GM21825 (cell line): Measurements from ENCODE around the gene MAPK8IP3.

ENCODE experiments used
- ATAC-seq: cut with Tn5 transposase; IDR thresholded peaks from one replicate; pipeline ENCODE4 v1.9.1; 2021; ENCODE audit warnings: mild to moderate bottlenecking, moderate library complexity; ENCODE audit not compliant: unreplicated experiment

Gene MAPK8IP3

DNA sequence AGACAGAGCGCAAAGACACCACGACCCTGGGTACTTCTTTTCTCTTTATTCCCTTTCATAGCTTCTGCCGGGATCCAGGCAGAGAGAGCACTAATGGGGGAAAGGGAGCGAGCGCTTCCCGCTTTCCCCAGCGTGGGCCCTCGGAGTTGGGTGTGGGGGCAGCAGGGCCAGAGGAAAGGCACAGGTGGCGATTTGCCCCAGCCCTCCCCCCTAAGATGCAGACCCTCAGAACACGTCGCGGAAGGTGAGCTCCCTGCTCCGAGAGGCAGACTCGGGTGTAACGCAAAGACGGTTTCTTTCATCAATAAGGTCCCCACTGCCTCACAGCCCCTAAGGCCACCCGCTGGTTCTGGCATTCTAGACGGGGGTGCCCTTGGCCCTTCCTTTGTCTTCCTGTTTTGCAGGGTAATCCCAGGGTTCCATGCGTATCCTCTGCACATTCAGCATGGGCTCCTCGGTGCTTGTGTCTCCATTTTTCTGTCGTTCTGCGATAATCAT is 65.9 kb downstream of the MAPK8IP3 start:
- ATAC-seq, result no peak

DNA sequence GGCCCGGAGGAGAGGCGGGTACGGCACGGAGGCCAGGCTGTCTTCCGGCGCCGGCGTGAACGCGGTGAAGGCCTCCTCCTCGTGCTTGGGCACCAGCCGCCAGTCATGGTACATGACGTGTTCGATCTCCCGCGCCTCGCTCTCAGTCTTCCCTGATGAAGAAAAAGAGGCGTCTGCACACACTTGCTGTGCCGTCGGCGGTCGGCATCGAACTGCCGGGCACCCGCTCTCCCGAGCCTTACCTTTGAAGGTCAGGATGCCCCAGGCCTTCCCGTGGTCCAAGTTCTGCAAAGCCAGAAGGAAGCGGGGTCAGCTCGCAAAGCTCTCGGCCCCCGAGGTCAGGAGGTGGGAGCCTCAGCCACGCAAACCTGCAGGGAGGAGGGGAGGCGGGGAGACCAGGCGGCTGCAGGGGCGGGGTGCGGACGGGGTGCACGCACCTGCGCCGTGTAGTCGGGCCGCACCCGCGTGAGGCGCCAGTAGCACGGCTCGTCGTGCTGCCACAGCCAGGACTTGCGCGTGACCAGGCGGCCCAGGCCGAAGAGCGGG is 66.4 kb downstream of the MAPK8IP3 start, which contains the start of gene EME2:
EME2 (plus strand) TSS at position 449 of the 546 bp plus-strand sequence. CDS start 418 bp downstream, outside the sequence.
- peak; percentile 7 for ATAC-seq

- ATAC-seq, result peak; percentile 32
Measured at GRCh38 chr16:1772908-1773702, 67.1 kb downstream of the MAPK8IP3 start, which contains the start of gene MRPS34. TSS of gene MRPS34 (minus strand) at chr16:1773134. CDS start at chr16:1773119, 15 bp downstream.

- ATAC-seq, result no peak
Measured at GRCh38 chr16:1773703-1774447, 67.9 kb downstream of the MAPK8IP3 start.

DNA sequence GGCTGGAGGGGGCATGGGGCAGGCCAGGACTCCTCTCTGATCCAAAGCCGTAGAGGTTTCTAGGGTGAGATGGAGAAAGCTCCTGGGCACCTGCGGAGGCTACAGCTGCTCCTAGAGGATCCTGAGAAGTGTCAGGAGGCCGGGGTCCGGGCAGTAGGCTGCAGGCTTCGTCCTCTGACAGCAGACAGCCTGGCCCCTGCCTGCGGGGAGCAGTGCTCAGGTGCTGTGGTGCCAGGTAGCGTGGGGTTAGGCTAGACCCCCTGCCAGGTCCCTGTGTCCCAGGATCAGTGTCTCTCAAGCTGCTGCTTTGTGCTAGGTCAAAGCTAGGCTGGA is 68.4 kb downstream of the MAPK8IP3 start:
- no peak for ATAC-seq

GRCh38 chr16:1775006-1775845 is 69.2 kb downstream of the MAPK8IP3 start:
- no peak for ATAC-seq

- ATAC-seq, result no peak
Measured at GRCh38 chr16:1775846-1776671, 70.1 kb downstream of the MAPK8IP3 start.

- no peak for ATAC-seq
Measured at GRCh38 chr16:1776672-1776955, 70.6 kb downstream of the MAPK8IP3 start.

GRCh38 chr16:1776991-1777374 is 71.0 kb downstream of the MAPK8IP3 start:
- no peak for ATAC-seq

DNA sequence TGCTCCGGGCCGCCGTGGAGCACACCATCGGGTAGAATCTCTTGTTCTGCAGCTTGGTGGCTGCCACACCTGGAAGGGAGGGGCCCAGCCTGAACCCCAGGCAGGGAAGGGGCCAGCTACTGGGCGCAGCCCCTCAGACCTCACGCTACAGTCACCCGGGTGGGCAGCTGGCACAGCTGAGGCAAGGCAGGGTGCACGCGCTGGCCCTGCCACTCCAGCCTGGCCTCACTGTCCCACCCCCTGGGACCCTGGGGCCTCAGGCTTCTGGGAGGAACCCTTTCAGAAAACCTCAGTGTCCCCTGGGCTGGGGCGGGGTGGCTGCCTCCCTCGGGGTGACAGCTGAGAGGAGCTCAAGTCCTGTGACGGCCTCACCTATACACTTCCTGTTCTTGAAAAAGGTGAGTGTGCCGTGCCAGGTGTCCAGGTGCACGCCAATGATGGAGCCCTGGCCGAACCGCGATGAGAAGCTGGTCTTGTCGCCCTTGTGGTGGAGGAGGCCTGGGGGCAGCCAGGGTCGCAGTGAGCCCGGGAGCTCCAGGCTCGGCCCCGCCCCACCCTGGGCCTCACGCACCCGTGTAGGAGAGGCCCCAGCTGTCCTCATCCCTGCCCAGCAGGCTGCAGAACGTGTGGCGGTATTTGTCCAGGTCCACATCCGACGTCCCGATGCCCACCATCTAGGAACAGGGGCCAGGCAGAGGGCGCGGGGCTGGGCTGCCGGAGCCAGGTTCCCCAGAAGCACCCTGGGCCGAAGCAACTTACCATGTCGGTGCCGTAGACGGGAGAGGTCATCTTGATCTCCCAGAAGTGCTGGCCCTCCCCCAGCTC is 71.6 kb downstream of the MAPK8IP3 start:
- no peak for ATAC-seq

GRCh38 chr16:1778200-1779179 is 72.5 kb downstream of the MAPK8IP3 start:
- ATAC-seq, result no peak

DNA sequence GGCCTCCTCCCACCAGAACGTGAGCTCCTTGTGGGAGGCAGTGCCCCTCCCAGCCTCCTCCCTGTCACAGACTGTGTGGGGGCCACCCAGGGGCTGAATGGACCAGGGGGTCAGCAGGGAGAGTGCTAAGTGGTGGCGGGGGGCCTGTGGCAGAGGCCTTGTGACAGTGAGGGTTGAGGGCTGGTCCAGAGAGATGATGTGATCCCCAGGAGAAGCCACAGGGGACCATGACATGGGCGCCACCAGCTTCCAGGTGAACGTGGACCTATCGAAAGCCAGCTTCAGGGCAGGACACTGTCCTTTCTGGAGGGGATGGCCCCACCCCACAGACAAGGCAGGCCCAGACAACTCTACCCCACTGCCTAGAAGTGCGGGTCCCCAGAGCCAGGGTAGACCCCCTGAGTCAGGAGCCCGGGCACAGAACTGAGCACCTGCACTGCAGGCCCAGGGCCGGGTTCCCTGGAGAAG is 73.3 kb downstream of the MAPK8IP3 start:
- no peak for ATAC-seq

- ATAC-seq, result no peak
Measured at GRCh38 chr16:1779741-1780676, 74.0 kb downstream of the MAPK8IP3 start.

- ATAC-seq, result no peak
Measured at GRCh38 chr16:1780677-1781072, 74.7 kb downstream of the MAPK8IP3 start.

DNA sequence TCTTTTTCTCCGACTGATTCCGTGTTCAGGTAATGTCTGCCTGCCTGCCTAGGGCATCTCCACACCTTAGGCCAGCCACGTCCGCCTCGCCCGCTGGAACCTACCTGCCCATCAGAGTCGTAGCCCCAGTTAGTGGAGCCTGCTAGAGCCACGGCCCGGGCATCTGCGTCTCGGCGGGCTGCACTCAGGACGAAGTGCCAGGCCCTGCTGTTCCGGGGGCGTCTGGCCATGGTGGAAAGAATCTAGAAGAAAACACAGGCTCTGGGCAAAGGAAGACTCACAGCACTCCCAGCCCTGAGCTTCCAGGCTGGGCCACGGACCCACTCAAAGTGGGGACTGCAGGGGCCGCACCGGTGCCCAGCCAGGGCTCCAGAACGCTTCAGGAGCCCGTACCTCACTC is 75.3 kb downstream of the MAPK8IP3 start:
- no peak for ATAC-seq

DNA sequence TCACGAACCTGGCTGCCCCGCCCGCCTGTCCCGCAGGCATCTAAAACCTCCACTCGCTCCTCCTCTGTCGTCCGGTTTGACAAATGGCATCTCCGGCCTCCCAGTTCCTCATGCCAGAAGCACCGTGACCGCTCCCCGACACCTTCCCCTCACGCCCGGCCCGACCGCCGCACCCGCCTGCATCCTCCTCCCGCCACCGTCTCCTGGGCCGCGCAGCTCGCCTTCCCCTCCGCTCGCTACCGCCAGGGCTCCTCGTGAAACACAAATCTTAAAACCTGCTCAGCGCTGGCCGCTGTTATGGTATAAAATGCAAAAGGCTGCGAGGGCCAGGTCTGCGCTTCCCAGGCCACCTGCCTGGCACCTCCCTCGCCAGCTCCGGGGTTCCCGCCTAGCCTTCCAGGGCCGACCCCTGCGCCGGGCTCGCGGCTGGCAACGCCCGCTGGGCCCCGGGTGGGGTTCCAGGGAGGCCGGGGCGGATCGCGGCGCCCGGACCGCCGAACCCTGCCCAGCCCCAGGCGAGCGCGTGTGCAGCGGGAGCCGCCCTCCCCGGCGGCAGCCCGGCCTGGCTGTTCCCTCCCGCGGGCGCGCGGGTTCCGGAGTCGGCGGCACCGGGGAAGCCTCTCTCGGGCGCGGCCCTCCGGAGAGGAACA is 75.9 kb downstream of the MAPK8IP3 start:
- ATAC-seq, result peak; percentile 2
